Measurements from ENCODE around the gene SPOUT1. TPM values are rescaled to one million over a fixed set of nuclear protein-coding genes. Genes with fewer than 3 reads are reported as not detected.
"Not testable (repeated sequence)": the region's sequence is repeated elsewhere in the genome, so short reads cannot be mapped to it uniquely, and the experiment has no call there.

SPOUT1 gene, protein sequence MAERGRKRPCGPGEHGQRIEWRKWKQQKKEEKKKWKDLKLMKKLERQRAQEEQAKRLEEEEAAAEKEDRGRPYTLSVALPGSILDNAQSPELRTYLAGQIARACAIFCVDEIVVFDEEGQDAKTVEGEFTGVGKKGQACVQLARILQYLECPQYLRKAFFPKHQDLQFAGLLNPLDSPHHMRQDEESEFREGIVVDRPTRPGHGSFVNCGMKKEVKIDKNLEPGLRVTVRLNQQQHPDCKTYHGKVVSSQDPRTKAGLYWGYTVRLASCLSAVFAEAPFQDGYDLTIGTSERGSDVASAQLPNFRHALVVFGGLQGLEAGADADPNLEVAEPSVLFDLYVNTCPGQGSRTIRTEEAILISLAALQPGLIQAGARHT
- 15.9 and 53.0 TPM in 2 replicates for total RNA-seq (2014; rRNA removed; shearing (Covaris generic))
- 43.0 and 46.4 TPM in 2 replicates for polyA plus RNA-seq (2016; fragmentation: Nextera tagmentation; extraction: Ambion mirVana)

DNA sequence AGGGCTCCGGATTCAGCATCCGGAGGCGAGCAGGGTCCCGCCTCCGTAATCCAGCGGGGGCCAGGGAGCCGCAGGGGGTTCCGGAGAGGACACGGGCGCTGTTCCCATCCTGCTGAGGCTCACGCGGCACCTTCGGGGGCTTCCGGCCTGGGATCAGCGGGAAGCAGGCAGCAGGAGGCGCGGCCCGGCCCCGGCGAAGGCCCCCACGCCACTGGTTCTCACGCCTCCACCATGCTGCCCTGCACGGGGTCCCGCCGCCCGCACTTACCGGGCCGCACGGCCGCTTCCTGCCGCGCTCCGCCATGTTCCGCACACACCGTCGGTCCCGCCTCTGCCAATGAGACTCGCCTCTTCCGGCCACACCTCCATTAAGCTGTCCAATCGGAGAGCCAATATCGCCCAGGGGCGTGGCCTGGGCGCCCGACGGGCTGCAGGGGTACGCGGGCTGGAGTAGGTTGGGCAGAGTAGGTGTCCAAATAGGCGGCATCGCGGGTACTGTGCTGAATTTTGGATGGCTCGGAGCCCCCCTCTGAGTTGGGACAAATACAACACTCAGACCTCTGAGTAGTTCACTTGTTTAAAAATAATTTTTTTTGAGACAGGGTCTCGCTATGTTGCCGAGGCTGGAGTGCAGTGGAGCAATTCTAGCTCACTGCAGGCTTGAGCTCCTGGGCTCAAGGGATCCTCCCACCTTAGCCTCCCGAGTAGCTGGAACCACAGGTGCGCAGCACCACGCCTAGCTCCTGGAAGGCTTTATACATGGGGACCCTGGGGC is at the start of gene SPOUT1:
SPOUT1 (minus strand) TSS at position 318 of the 775 bp plus-strand sequence; CDS start at position 304, 14 bp downstream.
- in situ Hi-C loops (cut with MboI) = no loop called here
- Histone ChIP-seq H4K20me1 (ENCODE audit: insufficient read depth) (no peaks in the 10 kb centered on the region), H2AFZ (peak within 1 kb of the TSS; percentile 83), H3K9ac (peak within 1 kb of the TSS; percentile 84), H3F3A (ENCODE audit: insufficient read depth) (no peaks in the 10 kb centered on the region), H3K36me3 (ENCODE audit: low read depth) (no peaks in the 10 kb centered on the region), H3K79me2 (ENCODE audit: insufficient read depth) (peaks cover 17% of the 10 kb centered on the region), H3K27me3 (replicated peaks; ENCODE audit: insufficient read depth) (no peaks in the 10 kb centered on the region), H3K9me3 (ENCODE audit: low read depth) (no peaks in the 10 kb centered on the region), H3K4me1 (ENCODE audit: insufficient read depth) (peaks cover 5% of the 10 kb centered on the region; the same call in 1 of the 2 replicates), H3K4me2 (ENCODE audit: unreplicated experiment) (peak within 1 kb of the TSS; percentile 93), H3K9me2 (ENCODE audit: insufficient read depth) (no peaks in the 10 kb centered on the region), H3K27ac (peak within 1 kb of the TSS; percentile 39), H3K4me3 (peak within 1 kb of the TSS; percentile 90)
- TF ChIP-seq EZH2phosphoT487 (IDR thresholded peaks at IDR 0.05; ENCODE audit: insufficient read depth, low read depth) (no peak), EZH2 (IDR thresholded peaks at IDR 0.05; ENCODE audit: insufficient read depth, poor library complexity, severe bottlenecking) (no peak)
- 1 to 2% methylated on average over 53 to 56 of the region's 56 CpGs for WGBS, 2 experiments (ENCODE audit: low coverage in 1 of 2, low lambda C conversion rate in 2 of 2, missing lambda C conversion rate in 2 of 2)
- DNase-seq = peak; percentile 97

DNA sequence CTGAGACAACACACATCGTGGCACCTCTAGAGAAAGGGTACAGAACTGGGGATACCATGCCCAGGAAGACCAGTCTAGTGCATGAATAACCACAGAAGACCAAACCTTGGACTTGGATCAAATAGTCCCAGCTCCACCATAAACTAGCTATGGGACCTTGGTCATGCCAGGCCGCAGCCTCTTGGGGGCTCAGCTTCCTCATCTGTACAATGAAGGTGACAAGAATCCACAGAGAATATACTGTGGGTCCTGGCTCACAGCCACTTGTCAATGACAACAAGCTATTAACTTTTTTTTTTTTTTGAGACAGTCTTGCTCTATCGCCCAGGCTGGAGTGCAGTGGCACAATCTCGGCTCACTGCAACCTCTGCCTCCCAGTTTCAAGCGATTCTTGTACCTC is 48.3 kb upstream of the SPOUT1 start:
- no peak overlapping the region for H3K4me2 ChIP-seq (ENCODE audit: unreplicated experiment)
- no peaks in the 10 kb centered on the region for H3K9me3 ChIP-seq (ENCODE audit: low read depth)
- H4K20me1 ChIP-seq (ENCODE audit: insufficient read depth) = no peaks in the 10 kb centered on the region
- no peak overlapping the region for H3K4me3 ChIP-seq
- no peaks in the 10 kb centered on the region for H3K27me3 ChIP-seq (replicated peaks; ENCODE audit: insufficient read depth)
- in situ Hi-C loops (cut with MboI) = no loop called here
- H3K27ac ChIP-seq = no peak overlapping the region
- no peak overlapping the region for H3K9ac ChIP-seq
- H2AFZ ChIP-seq = no peak overlapping the region
- no peaks in the 10 kb centered on the region; the same call in 1 of the 2 replicates for H3K4me1 ChIP-seq (ENCODE audit: insufficient read depth)
- no peaks in the 10 kb centered on the region for H3K36me3 ChIP-seq (ENCODE audit: low read depth)
- no peaks in the 10 kb centered on the region for H3K9me2 ChIP-seq (ENCODE audit: insufficient read depth)
- WGBS, 2 experiments (ENCODE audit: low coverage in 1 of 2, low lambda C conversion rate in 2 of 2, missing lambda C conversion rate in 2 of 2) = 91% methylated on average over 5 of the region's 5 CpGs
- no peaks in the 10 kb centered on the region for H3F3A ChIP-seq (ENCODE audit: insufficient read depth)
- no peak for DNase-seq
- peaks cover 23% of the 10 kb centered on the region for H3K79me2 ChIP-seq (ENCODE audit: insufficient read depth)
- no peak for TF ChIP-seq EZH2 (IDR thresholded peaks at IDR 0.05; ENCODE audit: insufficient read depth, poor library complexity, severe bottlenecking)
- TF ChIP-seq EZH2phosphoT487 (IDR thresholded peaks at IDR 0.05; ENCODE audit: insufficient read depth, low read depth) = no peak

DNA sequence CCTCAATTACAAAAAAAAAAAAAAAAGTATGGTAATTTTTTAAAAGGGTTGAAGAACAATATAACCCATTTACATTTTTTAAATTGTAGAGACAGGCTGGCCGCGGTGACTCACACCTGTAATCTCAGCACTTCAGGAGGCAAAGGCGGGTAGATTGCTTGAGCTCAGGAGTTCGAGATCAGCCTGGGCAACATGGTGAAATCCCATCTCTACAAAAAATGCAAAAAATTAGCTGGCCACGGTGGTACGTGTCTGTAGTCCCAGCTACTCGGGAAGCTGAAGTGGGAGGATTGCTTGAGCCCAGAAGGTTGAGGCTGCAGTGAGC is 41.3 kb upstream of the SPOUT1 start:
- H3K9me2 ChIP-seq (ENCODE audit: insufficient read depth); H3F3A ChIP-seq (ENCODE audit: insufficient read depth); DNase-seq; H3K27ac ChIP-seq; H3K4me1 ChIP-seq (ENCODE audit: insufficient read depth); H3K27me3 ChIP-seq (replicated peaks; ENCODE audit: insufficient read depth); in situ Hi-C loops (cut with MboI); H3K4me2 ChIP-seq (ENCODE audit: unreplicated experiment); H4K20me1 ChIP-seq (ENCODE audit: insufficient read depth); H3K4me3 ChIP-seq; H3K9ac ChIP-seq; H3K9me3 ChIP-seq (ENCODE audit: low read depth); H2AFZ ChIP-seq; H3K79me2 ChIP-seq (ENCODE audit: insufficient read depth); H3K36me3 ChIP-seq (ENCODE audit: low read depth): not testable (repeated sequence)
- 91 to 94% methylated on average over 7 of the region's 7 CpGs for WGBS, 2 experiments (ENCODE audit: low coverage in 1 of 2, low lambda C conversion rate in 2 of 2, missing lambda C conversion rate in 2 of 2)

DNA sequence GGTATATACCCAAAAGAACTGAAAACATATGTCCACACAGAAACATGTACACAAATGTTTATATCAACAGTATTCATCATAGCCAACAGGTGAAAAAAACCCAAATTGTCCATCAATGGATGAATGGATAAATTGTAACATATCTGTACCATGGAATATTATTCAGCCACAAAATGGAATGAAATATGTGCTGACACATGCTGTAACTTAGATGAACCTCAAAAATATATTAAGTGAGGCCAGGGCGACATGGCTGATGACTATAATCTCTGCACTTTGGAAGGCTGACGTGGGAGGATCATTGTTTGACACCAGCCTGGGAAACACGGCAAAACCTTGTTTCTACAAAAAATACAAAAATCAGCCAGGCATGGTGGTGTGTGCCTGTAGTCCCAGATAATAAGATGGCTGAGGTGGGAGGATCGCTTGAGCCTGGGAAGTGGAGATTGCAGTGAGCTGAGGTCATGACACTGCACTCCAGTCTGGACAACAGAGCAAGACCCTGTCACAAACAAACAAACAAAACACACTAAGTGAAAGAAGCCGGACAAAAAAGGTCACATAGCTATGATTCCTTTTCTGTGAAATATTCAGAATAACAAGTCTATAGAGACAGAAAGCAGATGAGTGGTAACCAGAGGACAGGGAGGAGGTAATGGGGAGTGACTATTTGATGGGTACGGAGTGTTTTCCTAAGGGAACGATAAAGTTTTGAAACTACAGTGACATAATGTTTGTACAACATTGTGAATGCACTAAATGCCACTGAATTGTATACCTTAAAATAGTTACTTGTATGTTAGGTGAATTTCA is 40.7 kb upstream of the SPOUT1 start:
- Histone ChIP-seq H3K9ac (no peak overlapping the region), H3K4me2 (ENCODE audit: unreplicated experiment) (no peak overlapping the region), H3K79me2 (ENCODE audit: insufficient read depth) (no peaks in the 10 kb centered on the region), H3K27ac (no peak overlapping the region), H3F3A (ENCODE audit: insufficient read depth) (no peaks in the 10 kb centered on the region), H3K9me3 (ENCODE audit: low read depth) (no peaks in the 10 kb centered on the region), H3K4me3 (no peak overlapping the region), H2AFZ (no peak overlapping the region), H3K36me3 (ENCODE audit: low read depth) (no peaks in the 10 kb centered on the region), H3K9me2 (ENCODE audit: insufficient read depth) (no peaks in the 10 kb centered on the region), H3K4me1 (ENCODE audit: insufficient read depth) (no peaks in the 10 kb centered on the region), H3K27me3 (replicated peaks; ENCODE audit: insufficient read depth) (no peaks in the 10 kb centered on the region), H4K20me1 (ENCODE audit: insufficient read depth) (no peaks in the 10 kb centered on the region)
- 90 to 93% methylated on average over 7 of the region's 7 CpGs for WGBS, 2 experiments (ENCODE audit: low coverage in 1 of 2, low lambda C conversion rate in 2 of 2, missing lambda C conversion rate in 2 of 2)
- no peak for TF ChIP-seq EZH2phosphoT487 (IDR thresholded peaks at IDR 0.05; ENCODE audit: insufficient read depth, low read depth)
- TF ChIP-seq EZH2 (IDR thresholded peaks at IDR 0.05; ENCODE audit: insufficient read depth, poor library complexity, severe bottlenecking) = no peak
- in situ Hi-C loops (cut with MboI) = no loop called here
- no peak for DNase-seq

Data from GM23248 (cell line).